Measurements from ENCODE around the gene ATXN10.

GRCh38 chr22:45882881-45883810 lies 211.5 kb downstream of the ATXN10 start:
- TF ChIP-seq, protein P1, sequence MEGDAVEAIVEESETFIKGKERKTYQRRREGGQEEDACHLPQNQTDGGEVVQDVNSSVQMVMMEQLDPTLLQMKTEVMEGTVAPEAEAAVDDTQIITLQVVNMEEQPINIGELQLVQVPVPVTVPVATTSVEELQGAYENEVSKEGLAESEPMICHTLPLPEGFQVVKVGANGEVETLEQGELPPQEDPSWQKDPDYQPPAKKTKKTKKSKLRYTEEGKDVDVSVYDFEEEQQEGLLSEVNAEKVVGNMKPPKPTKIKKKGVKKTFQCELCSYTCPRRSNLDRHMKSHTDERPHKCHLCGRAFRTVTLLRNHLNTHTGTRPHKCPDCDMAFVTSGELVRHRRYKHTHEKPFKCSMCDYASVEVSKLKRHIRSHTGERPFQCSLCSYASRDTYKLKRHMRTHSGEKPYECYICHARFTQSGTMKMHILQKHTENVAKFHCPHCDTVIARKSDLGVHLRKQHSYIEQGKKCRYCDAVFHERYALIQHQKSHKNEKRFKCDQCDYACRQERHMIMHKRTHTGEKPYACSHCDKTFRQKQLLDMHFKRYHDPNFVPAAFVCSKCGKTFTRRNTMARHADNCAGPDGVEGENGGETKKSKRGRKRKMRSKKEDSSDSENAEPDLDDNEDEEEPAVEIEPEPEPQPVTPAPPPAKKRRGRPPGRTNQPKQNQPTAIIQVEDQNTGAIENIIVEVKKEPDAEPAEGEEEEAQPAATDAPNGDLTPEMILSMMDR (IDR thresholded peaks at IDR 0.05), result no peak
- TF ChIP-seq POLR2A (IDR thresholded peaks at IDR 0.05), result no peak
